Neural cell (in vitro differentiated cells): ENCODE results near the gene NPSR1. TPM values are rescaled to one million over a fixed set of nuclear protein-coding genes. Genes with fewer than 3 reads are reported as not detected.

Source experiments
- H2AFZ ChIP-seq: fragments of 200-600, 300-800 bp; sonication (generic), shearing (Covaris generic); 2 replicates; pipeline ENCODE4 v1.6.0; 2014; ENCODE audit warnings: low read depth, mild to moderate bottlenecking, antibody characterized with exemption, low read length, moderate library complexity
- H3F3A ChIP-seq: fragments of 200-600 bp; shearing (Covaris generic); 2 replicates; pipeline ENCODE4 v1.6.1; 2016; ENCODE audit warnings: mild to moderate bottlenecking, moderate library complexity, mixed read lengths, antibody characterized with exemption, low read length; ENCODE audit not compliant: insufficient read depth, poor library complexity, severe bottlenecking
- H3K27ac ChIP-seq: fragments of 200-600, 300-800 bp; sonication (generic), shearing (Covaris generic); 2 replicates; pipeline ENCODE4 v1.5.1; 2014; ENCODE audit warnings: mild to moderate bottlenecking, low read length, moderate library complexity
- H3K27me3 ChIP-seq: fragments of 300-800, 200-600 bp; sonication (generic), shearing (Covaris generic); 2 replicates; pipeline ENCODE4 v1.6.0; 2014; ENCODE audit warnings: mild to moderate bottlenecking, low read depth, low read length, moderate library complexity; ENCODE audit not compliant: insufficient read depth
- H3K36me3 ChIP-seq: fragments of 300-800, 200-600 bp; sonication (generic), shearing (Covaris generic); 2 replicates; pipeline ENCODE4 v1.5.1; 2014; ENCODE audit warnings: mild to moderate bottlenecking, antibody characterized with exemption, low read length, moderate library complexity; ENCODE audit not compliant: insufficient read depth
- H3K4me2 ChIP-seq: fragments of 300-800, 200-600 bp; sonication (generic), shearing (Covaris generic); 2 replicates; pipeline ENCODE4 v1.6.0; 2014; ENCODE audit warnings: mild to moderate bottlenecking, low read length
- H3K4me3 ChIP-seq: fragments of 300-800, 200-600 bp; sonication (generic), shearing (Covaris generic); 2 replicates; pipeline ENCODE4 v1.5.1; 2014; ENCODE audit warnings: mild to moderate bottlenecking, low read length, moderate library complexity
- H3K79me2 ChIP-seq: fragments of 200-600 bp; shearing (Covaris generic); replicated peaks from 2 replicates; pipeline ENCODE4 v1.6.0; 2014; ENCODE audit warnings: mild to moderate bottlenecking, low read length, moderate library complexity; ENCODE audit not compliant: insufficient read depth
- H3K9ac ChIP-seq: fragments of 300-800, 200-600 bp; sonication (generic), shearing (Covaris generic); 2 replicates; pipeline ENCODE4 v1.6.1; 2016; ENCODE audit warnings: mild to moderate bottlenecking, low read length, mixed read lengths
- H3K9me2 ChIP-seq: fragments of 200-600 bp; shearing (Covaris generic); 2 replicates; pipeline ENCODE4 v1.6.1; 2016; ENCODE audit warnings: mild to moderate bottlenecking, low read length, mixed read lengths; ENCODE audit not compliant: insufficient read depth
- H3K9me3 ChIP-seq: fragments of 200-600, 300-800 bp; sonication (generic), shearing (Covaris generic); 2 replicates; pipeline ENCODE4 v1.6.1; 2016; ENCODE audit warnings: mild to moderate bottlenecking, mixed run types, low read length, moderate library complexity, mixed read lengths
- H4K20me1 ChIP-seq: fragments of 200-600 bp; shearing (Covaris generic); 2 replicates; pipeline ENCODE4 v1.6.1; 2016; ENCODE audit warnings: mild to moderate bottlenecking, mixed run types; ENCODE audit not compliant: insufficient read depth
- CTCF ChIP-seq: fragments of 450-650 bp; IDR thresholded peaks from 2 replicates; pipeline ENCODE4 v1.5.1; 2014; ENCODE audit warnings: antibody characterized with exemption, mild to moderate bottlenecking, moderate library complexity; ENCODE audit not compliant: poor library complexity, severe bottlenecking
- EP300 ChIP-seq: fragments of 450-650 bp; conservative IDR thresholded peaks from 2 replicates; pipeline ENCODE4 v1.6.1; 2014; ENCODE audit warnings: antibody characterized with exemption, mild to moderate bottlenecking, moderate library complexity; ENCODE audit not compliant: poor library complexity, severe bottlenecking
- EZH2 ChIP-seq: fragments of 200-600, 300-800 bp; shearing (Covaris generic), sonication (generic); IDR thresholded peaks from 2 replicates; pipeline ENCODE4 v1.6.1; 2014; ENCODE audit warnings: antibody characterized with exemption, low read length, borderline replicate concordance, mild to moderate bottlenecking; ENCODE audit not compliant: insufficient read depth, poor library complexity, severe bottlenecking
- MXI1 ChIP-seq: fragments of 450-650 bp; conservative IDR thresholded peaks from 2 replicates; pipeline ENCODE4 v1.6.1; 2014; ENCODE audit warnings: antibody characterized with exemption, mild to moderate bottlenecking; ENCODE audit not compliant: poor library complexity, severe bottlenecking
- POLR2AphosphoS5 ChIP-seq: IDR thresholded peaks from 2 replicates; pipeline ENCODE4 v1.6.1; 2012
- RAD21 ChIP-seq: fragments of 450-650 bp; conservative IDR thresholded peaks from 2 replicates; pipeline ENCODE4 v1.6.1; 2014; ENCODE audit warnings: antibody characterized with exemption, mild to moderate bottlenecking, moderate library complexity
- REST ChIP-seq: IDR thresholded peaks from 2 replicates; pipeline ENCODE4 v1.6.1; 2012; ENCODE audit warnings: borderline replicate concordance
- SMC3 ChIP-seq: fragments of 450-650 bp; conservative IDR thresholded peaks from 2 replicates; pipeline ENCODE4 v1.6.1; 2014; ENCODE audit warnings: antibody characterized with exemption, mild to moderate bottlenecking, moderate library complexity; ENCODE audit not compliant: poor library complexity
- TAF1 ChIP-seq: IDR thresholded peaks from 2 replicates; pipeline ENCODE4 v1.6.1; 2012; ENCODE audit warnings: low read depth
- polyA plus RNA-seq: library from polyadenylated mRNA; depleted of rRNA; stranded (reverse); fragments of >200 nt; gene quantifications from 2 replicates; pipeline ENCODE4 v1.2.3, GENCODE V29; 2014

The NPSR1 gene
- polyA plus RNA-seq, 1 donor from 2014 or later = not detected

- Histone ChIP-seq H3K36me3 (no peaks in the 10 kb centered on the region), H3K9me2 (no peaks in the 10 kb centered on the region), H3K9me3 (no peaks in the 10 kb centered on the region), H3K27ac (no peak overlapping the region), H2AFZ (no peak overlapping the region), H3F3A (no peaks in the 10 kb centered on the region), H3K9ac (no peak overlapping the region), H3K4me3 (no peak overlapping the region), H4K20me1 (no peaks in the 10 kb centered on the region), H3K79me2 (no peaks in the 10 kb centered on the region), H3K27me3 (no peaks in the 10 kb centered on the region), H3K4me2 (no peak overlapping the region)
- no peak for TF ChIP-seq POLR2AphosphoS5
- no peak for TF ChIP-seq EP300
- no peak for TF ChIP-seq SMC3
- no peak for TF ChIP-seq REST
- TF ChIP-seq MXI1 = no peak
- TF ChIP-seq TAF1 = no peak
- TF ChIP-seq EZH2 = no peak
- no peak for TF ChIP-seq CTCF
- no peak for TF ChIP-seq RAD21
Observed at GRCh38 chr7:34846976-34847375, 189.0 kb downstream of the NPSR1 start.

GRCh38 chr7:34848670-34849069 lies 190.7 kb downstream of the NPSR1 start:
- Histone ChIP-seq H3K9me3 (no peaks in the 10 kb centered on the region), H3K9ac (no peak overlapping the region), H3K4me3 (no peak overlapping the region), H3K36me3 (no peaks in the 10 kb centered on the region), H3K9me2 (no peaks in the 10 kb centered on the region), H3K27ac (no peak overlapping the region), H4K20me1 (no peaks in the 10 kb centered on the region), H3K79me2 (no peaks in the 10 kb centered on the region), H3K27me3 (no peaks in the 10 kb centered on the region), H3F3A (no peaks in the 10 kb centered on the region), H3K4me2 (no peak overlapping the region), H2AFZ (no peak overlapping the region)
- TF ChIP-seq EZH2 (no peak), POLR2AphosphoS5 (no peak), RAD21 (no peak)
